T-helper 2 cell treated with Interferon-gamma antibody and Interleukin-4, amounts not matched to agents 100 ng/mL and 5 ng/mL, for 36 hours (primary cell): ENCODE data around the gene MRC1. TPM values are rescaled to one million over a fixed set of nuclear protein-coding genes. Genes with fewer than 3 reads are reported as not detected.
"Not testable (repeated sequence)": the region's sequence is repeated elsewhere in the genome, so short reads cannot be mapped to it uniquely, and the experiment has no call there.

Source experiments
- intact Hi-C: fragments of 100-400 bp; cut with micrococcal nuclease; formaldehyde crosslinking; loops from one replicate; pipeline ENCODE4 v1.15.1; 2023
- total RNA-seq: library from RNA; stranded (reverse); gene quantifications from 2 replicates; pipeline ENCODE4 v1.2.3, GENCODE V29; 2022

Gene MRC1
- total RNA-seq, 1 donor from 2014 or later, result not detected

DNA sequence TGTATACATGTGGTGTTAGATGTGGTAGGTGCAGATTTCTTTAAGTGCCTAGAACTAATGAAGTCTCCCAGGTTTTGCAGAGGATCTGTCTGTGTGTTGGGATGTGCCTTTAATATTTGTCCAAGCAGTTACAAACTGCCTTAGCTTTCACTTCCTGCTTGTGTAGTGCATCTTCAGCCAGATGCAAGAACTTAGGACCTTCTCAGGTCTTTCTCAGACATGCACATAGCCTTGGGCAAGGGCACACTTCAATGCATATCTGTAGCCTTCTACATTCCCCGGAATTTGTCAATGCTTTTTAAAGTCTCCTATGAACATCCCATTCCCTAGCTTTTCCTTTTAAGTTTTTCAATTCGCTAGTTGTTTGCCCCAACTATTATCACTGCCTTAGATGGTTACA, 95.4 kb downstream of the MRC1 start:
- intact Hi-C loops, result no loop called here

DNA sequence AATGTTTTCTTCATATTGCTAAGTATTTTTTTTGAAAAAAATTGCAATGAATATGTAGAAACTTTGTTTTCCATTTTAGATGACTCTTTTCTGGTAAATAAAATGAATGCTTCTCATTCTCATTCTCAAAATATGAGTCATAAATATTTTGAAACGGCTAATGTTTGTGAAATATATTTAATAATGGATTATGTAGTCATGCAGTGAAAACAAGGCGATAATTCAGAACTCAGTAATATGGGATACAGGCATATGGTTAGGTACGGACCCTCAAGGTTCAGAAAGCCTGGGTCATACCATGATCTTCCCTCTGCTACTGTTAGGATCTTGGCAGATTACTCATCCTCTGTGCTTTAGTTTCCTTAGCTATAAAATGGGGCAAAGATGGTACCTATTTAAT, 96.3 kb downstream of the MRC1 start:
- intact Hi-C loops, result no loop called here

DNA sequence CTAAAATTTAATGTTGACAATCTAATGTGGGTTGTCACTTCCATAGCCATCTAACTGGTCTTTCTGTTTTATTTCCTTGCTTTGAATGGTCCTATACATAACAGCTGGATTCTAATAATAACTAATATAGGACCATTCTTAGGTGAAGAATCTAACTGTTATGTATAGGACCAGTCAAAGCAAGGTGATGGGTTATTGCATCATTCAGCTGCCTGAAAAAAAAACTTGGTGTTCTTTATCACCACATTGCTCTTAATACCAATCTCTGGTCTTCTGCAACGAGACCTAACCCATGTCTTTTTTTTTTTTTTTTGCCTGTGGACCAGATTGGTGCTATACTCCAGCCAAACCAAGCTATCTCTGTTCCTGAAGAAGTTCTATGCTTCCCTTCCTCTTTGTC, 96.9 kb downstream of the MRC1 start:
- intact Hi-C loops, result no loop called here

DNA sequence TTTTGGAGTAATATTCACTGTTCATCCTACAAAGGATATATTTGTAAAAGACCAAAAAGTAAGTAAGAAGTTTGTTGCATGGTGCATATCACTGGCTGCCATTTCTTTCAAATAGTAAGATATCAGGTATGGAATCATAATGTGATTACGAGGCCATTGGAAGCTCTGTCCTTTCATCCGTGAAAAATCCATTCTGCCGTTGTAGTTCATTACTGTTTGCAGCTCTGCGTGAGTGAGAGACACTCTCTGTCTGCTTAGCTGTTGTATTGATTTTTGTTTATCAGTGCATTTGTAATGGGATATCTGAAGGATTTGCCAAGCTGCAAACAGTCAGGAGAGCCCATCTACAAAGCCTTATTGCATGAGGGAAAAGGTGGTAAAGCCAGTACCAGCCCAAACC, 98.5 kb downstream of the MRC1 start:
- intact Hi-C loops, result no loop called here

DNA sequence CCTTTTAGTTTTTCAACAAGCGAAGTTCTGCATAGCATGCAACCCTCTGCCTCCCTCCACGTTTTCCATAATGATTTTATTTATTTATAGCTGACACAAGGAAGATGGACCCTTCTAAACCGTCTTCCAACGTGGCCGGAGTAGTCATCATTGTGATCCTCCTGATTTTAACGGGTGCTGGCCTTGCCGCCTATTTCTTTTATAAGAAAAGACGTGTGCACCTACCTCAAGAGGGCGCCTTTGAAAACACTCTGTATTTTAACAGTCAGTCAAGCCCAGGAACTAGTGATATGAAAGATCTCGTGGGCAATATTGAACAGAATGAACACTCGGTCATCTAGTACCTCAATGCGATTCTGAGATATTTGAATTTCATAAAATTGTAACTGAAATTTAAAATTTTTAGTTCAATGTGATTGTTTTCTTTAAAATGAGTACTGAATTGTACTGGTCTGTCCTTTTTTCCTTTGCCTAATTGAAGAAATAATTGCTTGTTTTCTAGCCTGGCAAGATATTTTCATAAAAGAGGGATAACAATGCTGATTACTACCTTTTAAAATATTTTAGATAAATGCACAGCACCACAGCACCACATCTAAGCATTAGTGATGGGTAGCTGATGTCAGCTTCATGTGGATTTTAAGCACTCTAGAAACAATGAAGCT, 101.1 kb downstream of the MRC1 start:
- intact Hi-C loops, result loop anchor here (5.0 kb wide), 1 partner anchor 327 kb away; no protein-coding TSS in a partner anchor

DNA sequence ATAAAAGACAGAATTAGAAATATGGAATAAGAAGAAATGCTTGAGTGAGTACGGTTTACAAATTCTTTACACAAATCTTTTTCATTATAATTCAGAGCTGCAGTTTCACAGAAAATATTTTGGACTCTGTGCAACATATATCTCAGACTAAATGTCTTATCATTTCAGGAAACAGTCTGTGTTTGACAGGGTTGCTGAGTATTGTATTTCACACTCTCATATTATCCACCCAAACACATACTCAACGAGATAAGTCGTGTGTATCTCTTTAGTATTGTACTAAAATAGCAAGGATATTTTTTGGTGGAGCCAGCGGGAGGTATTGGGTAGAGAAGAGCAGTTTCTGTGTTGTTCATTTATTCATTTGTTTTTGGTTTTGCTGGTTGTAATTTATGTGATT, 103.6 kb downstream of the MRC1 start:
- intact Hi-C loops, result loop anchor here (5.0 kb wide), 1 partner anchor 325 kb away; no protein-coding TSS in a partner anchor

DNA sequence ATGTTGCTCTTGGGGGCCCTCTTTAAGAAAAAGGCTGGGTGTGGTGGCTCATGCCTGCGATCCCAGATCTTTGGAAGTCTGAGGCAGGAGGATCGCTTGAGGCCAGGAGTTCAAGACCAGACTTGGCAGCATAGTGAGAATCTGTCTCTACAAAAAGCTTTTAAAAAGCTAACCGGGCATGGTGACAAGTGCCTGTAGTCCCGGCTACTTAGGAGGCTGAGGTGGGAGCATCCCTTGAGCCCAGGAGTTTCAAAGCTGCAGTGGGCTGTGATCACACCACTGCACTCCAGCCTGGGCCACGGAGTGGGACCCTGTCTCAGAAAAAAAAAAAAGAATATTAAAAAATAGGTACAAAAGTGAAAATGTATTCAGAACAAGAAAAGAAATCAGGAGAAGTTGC, 104.5 kb downstream of the MRC1 start:
- intact Hi-C loops, result loop anchor here (5.0 kb wide), 1 partner anchor 324 kb away; no protein-coding TSS in a partner anchor

DNA sequence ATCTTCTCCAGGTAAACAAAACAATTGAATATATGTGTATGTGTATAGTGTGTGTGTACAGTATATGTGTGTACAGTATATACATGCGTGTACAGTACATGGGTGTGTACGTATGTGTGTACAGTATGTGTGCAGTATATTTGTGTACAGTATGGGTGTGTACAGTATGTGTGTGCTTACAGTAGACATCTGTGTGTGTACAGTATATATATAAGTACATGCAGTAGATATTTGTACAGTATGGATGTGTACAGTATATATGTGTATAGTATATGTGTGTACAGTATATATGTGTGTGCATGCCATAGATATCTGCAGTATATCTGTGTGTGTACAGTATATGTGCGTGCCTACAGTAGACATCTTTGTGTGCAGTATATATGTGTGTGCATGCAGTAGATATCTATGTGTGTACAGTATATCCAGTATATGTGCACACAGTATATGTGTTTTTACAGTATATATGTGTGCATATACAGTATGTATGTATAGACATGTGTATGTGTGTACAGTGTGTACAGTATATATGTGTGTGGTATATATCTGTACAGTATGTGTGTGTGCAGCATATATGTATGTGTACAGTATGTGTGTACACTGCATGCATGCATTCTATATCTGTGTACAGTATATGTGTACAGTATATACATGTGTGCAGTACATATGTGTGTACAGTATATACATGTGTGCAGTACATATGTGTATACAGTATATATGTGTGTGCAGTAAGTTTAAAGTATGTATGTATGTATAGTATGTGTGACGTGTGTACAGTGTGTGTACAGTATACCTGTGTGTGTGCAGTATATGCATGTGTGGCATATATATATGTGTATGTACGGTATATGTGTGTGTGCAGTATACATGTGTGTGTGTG, 105.3 kb downstream of the MRC1 start:
- intact Hi-C loops, result loop anchor here (5.0 kb wide), 1 partner anchor 323 kb away; no protein-coding TSS in a partner anchor

DNA sequence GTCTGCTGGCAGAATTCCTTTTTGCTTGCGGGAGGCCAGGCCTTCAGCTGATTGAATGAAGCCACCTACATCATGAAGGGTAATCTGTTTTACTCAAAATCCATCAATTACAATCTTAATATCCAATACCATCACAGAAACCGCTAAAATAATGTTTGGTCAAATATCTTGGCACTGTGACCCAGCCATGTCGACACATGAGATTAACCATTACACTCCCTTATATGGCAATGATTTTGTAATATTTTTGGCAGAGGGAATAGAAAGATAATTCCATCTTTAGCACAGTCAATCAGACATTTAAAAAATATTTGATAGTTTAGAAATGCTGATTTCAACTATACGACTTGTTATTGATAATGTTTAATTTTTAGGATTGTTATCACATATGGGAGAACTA, 106.0 kb downstream of the MRC1 start:
- intact Hi-C loops, result no loop called here

DNA sequence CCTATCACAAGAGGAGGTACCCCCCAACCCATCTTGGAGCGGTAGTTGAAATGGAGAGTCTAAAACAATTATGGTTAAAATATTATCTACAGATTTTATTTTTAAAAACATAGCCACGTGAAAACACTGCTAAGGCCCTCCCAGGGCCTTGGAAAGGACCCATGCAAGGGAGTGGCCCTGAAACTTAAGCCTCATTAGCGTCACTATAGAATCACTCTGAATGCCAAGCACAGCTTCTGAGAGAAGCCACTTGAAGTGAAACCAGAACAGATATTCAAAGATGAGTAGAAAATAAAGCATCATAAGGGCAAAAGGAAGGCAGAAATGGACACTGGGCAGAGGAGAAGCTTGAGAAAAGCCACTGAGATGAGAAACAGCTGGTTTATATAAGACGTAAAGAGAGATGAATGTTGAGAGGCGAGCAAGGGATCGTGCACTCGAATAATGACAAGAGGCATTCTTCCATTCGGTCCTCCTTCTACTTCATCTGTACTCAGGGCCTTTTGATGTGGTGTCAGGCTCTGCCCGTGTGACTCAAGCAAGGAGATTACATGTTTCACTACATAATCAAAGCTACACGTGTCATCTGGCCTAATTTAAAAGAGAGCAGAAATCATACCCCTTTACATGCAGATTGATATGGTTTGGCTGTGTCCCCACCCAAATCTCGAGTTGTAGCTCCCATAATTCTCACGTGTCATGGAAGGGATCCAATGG, 109.2 kb downstream of the MRC1 start:
- intact Hi-C loops, result no loop called here

DNA sequence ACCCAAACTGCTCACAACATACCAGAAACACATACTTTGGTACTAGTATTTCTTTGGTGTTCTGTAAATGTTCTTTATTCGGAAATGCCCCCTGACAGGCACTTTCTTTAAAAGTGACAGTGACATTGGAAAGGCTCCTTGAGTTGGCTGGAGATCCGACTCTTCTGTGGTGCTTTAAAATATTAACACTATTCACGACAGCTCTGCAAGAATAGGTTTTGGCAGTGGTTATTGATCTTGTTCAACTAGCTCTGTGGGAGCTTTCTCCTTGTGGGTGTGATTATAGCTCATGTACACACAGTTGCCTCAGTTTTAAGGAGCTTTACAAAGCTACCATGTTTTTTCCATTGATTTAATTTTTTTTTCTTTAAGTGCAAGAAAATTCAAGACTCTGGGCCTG, 112.2 kb downstream of the MRC1 start:
- intact Hi-C loops, result no loop called here

DNA sequence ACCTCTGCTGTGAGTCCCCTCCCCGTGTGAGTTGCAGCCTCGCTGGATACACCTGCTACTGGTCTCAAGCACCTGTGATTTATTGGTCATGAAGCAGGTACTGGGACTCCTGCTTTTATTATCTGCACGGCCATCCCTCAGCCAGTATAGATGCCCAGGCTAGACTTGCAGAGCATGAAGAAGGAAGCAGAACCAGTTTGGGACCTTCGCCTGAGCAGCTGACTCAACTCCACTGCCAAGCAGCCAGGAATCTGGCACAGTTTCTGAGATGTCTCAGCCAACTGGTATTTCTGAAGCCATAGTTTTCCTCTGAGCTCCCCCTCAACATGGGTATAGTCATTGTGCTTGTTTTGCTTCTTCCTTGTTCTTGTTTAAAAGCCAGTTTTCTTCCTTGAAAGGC, 114.6 kb downstream of the MRC1 start:
- intact Hi-C loops, result no loop called here

DNA sequence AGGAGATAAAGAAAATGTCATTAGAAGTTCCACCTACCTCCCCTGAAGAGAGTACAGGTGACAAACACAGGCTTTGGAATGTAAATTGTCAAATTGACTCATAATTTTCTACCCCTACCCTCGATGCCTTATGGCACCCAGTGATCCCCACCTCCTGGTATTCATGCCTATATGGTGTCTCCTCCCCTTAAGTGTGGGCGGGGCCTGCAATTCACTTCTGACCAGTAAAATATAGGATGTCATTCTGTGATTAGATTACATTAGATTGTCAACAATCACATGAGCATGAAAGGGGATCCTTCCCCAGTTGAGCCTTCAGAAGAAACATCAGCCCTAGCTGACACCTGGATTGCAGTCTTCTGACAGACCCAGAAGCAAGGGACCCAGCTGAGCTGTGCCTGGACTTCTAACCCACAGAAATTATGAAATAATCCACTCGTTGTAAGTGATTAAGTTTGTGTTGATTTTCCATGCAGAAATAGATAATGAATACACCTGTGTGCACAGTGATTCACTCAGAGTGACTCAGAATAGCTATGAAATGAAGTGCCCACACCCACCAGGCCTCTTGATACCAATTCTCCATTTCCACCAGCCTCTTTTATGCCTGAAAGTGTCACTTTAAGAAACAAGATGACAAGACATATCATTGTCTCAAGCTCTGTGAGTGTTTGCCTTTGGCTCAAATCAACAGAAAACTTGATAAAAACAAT, 134.0 kb downstream of the MRC1 start:
- intact Hi-C loops, result no loop called here

DNA sequence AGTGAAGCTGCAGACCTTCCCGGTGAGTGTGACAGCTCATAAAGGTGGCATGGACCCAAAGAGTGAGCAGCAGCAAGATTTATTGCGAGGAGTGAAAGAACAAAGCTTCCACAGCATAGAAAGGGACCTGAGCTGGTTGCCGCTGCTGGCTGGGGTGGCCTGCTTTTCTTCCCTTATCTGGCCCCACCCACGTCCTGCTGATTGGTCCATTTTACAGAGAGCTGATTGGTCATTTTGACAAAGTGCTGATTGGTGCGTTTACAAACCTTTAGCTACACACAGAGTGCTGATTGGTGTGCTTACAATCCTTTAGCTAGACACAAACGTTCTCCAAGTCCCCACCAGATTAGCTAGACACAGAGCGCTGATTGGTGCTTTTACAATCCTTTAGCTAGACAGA, 141.1 kb downstream of the MRC1 start:
- intact Hi-C loops, result not testable (repeated sequence)

DNA sequence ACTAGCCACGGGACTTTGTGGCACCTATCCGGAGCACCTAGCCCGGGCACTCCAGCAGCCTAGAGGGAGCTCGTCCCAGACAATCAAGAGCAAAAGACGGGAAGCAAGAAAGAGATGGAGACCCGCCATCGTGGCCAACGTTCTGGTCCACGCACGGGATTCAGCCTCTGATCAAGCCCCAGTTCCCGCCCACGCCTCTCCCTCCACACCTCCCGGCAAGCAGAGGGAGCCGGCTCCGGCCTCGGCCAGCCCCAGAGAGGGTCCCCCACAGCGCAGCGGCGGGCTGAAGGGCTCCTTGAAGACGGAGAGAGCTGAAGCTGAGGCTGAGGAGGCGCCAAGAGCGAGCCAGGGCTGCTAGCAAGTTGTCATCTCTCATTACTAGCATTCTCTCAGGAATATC, 141.6 kb downstream of the MRC1 start:
- intact Hi-C loops, result no loop called here

DNA sequence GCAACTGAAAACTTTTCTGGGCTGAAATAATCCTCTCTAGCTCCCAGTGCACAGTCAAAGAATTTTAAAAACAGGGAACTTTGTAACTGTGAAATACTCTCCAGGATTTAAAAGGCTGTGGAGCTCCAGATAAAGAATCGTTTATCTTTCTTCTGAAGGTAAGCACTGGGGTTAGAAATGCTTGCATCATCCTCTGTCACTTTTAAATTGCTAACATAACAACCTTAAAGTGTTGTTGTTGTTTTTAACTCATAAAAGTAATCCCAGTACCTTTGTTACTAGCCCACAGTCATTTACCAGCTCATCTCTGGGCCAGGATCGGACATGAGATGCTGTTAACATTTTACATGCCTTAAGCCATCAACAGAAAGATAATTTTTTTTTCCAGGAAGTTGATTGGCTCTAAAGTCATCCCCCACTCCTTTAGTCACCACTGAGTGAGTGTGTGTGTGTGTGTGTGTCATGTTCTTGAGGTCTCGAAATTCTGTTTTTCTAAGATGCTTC, 142.8 kb downstream of the MRC1 start, which contains the start of gene SLC39A12:
TSS of gene SLC39A12 (plus strand) at position 51 of the 504 bp plus-strand sequence. CDS start 1,359 bp downstream, outside the sequence.
- intact Hi-C loops, result no loop called here

DNA sequence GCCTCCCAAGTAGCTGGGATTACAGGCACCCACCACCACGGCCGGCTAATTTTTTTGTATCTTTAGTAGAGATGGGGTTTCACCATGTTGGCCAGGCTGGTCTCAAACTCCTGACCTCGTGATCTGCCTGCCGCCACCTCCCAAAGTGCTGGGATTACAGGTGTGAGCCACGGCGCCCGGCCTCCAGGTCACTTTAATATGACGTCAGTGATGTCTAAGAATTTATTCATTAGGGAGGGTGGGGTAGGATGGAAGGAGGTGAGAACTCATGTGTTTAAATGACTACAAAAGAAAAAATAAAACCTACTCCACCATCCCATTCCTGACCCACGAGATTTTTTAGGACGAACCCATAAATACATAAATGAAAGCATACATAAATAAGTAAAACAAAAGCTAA, 145.2 kb downstream of the MRC1 start:
- intact Hi-C loops, result not testable (repeated sequence)

DNA sequence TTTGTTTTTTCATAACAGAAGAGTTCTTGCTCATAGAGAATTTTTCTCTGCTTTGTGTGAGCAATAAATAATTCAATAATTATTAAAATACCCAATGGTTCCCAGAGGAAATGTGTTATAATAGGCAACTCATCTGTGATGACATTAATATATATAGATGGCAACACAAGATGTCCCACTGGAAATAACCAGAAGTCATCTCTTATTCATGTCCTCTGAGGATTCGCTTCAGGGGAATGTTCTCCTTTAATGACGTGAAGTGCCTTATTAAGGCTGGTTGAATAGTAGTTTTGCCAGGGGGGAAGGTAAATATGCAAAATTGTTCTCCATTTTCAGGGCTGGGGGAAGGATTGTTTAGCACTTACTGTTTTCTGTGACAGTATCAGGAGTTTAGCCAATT, 145.7 kb downstream of the MRC1 start:
- intact Hi-C loops, result no loop called here

DNA sequence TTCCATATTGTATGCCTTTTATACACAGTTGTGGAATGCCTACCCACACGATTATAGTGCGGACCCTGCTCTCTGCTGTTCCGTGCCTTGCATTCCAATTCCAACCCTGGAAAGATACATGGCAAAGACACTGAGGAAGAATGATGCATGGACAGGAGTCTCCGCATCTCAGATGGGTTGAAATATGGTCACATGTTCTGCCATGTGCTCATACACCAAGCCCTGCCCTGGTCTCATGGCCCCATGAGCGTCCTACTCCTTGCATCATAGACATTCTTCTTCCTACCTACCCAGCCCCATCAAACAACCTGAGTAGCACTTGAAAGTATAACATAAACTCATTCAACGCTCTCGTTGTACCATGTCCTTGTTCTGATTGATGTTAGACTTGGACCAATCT, 148.9 kb downstream of the MRC1 start:
- intact Hi-C loops, result no loop called here

DNA sequence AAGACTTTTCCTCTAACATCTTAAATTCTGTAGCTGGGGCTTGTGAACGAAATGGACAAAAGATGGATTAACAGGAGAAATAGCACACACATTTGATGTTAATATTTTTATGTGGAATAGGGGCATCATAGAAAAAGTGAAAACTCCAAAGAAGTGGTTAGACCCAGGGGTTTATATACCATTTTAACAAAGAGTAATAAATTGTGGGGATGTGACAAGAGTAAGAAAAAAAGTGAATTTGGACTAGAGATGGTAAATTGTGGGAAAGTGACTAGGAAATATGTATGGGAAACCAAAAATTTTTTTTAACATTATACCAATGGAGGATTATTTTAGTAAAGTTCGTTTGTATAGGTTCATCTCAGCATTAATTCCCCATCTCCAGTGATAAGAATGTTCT, 150.7 kb downstream of the MRC1 start:
- intact Hi-C loops, result no loop called here
